ENCODE results near the gene GATA3. TPM values are rescaled to one million over a fixed set of nuclear protein-coding genes. Genes with fewer than 3 reads are reported as not detected.

Gene GATA3
- total and polyA plus RNA-seq, 9 of the 15 experiments (the other 6 are each of a cell fraction or from before 2014, with no cell fraction given): 0.01 to 0.24 (median 0.09) TPM; not detected in 6

DNA sequence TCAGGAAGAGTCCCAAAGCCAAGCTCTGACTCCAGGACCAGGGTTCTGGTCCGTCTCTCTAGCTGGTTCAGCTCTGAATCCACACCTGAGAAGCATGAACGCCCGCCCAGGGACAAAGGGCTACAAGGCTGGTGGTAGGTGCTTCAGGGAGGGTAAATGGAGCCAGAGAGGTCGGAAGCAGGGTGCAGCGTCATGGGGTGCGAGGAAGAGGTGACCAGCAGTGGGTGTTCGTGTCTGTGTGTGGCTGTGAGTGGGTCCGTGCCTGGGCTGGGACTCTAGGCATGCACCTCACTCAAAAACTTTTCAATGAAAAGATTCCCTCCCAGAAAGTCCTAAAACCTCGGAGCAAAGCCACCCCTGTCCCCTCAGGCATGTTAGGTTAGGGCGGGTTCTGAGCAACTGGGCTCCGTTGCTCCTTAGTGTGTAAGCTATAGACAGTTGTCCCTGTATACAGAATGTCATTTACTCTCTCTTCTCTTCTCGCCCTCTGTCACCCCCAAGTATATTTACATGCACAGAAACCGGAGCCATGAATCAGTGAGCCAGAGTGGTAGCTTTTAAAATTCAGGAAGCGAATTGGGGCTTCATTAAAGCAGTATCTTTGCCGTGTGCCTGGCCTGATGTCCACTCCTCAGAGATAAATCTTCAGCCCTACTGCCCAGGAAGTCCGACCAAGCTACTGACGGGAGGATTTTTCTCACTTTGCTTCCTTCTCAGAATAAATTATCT is 12.3 kb upstream of the GATA3 start:
- ChIA-PET CTCF (ENCODE audit: low intra/inter-chr PET ratio) (no interaction called here), POLR2A (interaction anchor here (0.7 to 1.0 kb wide), 2 partner anchors 19 to 37 kb away, joined by 3 read pairs; no protein-coding TSS in a partner anchor)
- Histone ChIP-seq H4K20me1 (replicated peaks; ENCODE audit: control insufficient read depth, insufficient read depth, low read length) (0 out of 2 replicates have a peak, but pooled peaks cover 5% of the 10 kb centered on the region), H3K27ac (ENCODE audit: extremely low read depth, low read depth, low read length) (no peak overlapping the region), H3K9me3 (replicated peaks; ENCODE audit: control insufficient read depth, insufficient read depth, low read depth, low read length) (no peaks in the 10 kb centered on the region), H3K4me3 (no peak overlapping the region), H3K9ac (ENCODE audit: insufficient read depth in 1 of 2, low read depth in 2 of 2, low read length in 2 of 2) (no peak overlapping the region), H3K9me1 (ENCODE audit: control insufficient read depth, insufficient read depth, low read length) (no peaks in the 10 kb centered on the region), H3K27me3 (ENCODE audit: control insufficient read depth in 2 of 2, insufficient read depth in 2 of 2, low read length in 2 of 2) (peaks cover 62 to 72% of the 10 kb centered on the region in 2 experiments), H3K36me3 (ENCODE audit: control insufficient read depth, insufficient read depth, low read length) (no peaks in the 10 kb centered on the region), H3K79me2 (ENCODE audit: control insufficient read depth, insufficient read depth, low read length) (no peaks in the 10 kb centered on the region), H3K4me2 (ENCODE audit: insufficient read depth, low read length) (no peak overlapping the region), H3K4me1 (replicated peaks in 1 of 2; ENCODE audit: control insufficient read depth in 2 of 2, insufficient read depth in 2 of 2, low read length in 2 of 2) (peaks cover 0 to 14% of the 10 kb centered on the region in 2 experiments; a peak in 2 of 5 replicates), H2AFZ (ENCODE audit: low read depth, low read length) (no peak overlapping the region)
- DNase-seq (ENCODE audit: extremely low read depth in 1 of 4, low spot score in 3 of 4) (no peak), FAIRE-seq (no peak), ATAC-seq (no peak)
- TF ChIP-seq ZNF175 (CRISPR knock-in tag; IDR thresholded peaks at IDR 0.05; ENCODE audit: low read depth) (no peak), EZH2 (IDR thresholded peaks at IDR 0.05; ENCODE audit: borderline replicate concordance, low read depth, low read length) (peak; percentile 54; the same call in 1 of the 2 replicates)
- TF ChIP-seq, protein P1, sequence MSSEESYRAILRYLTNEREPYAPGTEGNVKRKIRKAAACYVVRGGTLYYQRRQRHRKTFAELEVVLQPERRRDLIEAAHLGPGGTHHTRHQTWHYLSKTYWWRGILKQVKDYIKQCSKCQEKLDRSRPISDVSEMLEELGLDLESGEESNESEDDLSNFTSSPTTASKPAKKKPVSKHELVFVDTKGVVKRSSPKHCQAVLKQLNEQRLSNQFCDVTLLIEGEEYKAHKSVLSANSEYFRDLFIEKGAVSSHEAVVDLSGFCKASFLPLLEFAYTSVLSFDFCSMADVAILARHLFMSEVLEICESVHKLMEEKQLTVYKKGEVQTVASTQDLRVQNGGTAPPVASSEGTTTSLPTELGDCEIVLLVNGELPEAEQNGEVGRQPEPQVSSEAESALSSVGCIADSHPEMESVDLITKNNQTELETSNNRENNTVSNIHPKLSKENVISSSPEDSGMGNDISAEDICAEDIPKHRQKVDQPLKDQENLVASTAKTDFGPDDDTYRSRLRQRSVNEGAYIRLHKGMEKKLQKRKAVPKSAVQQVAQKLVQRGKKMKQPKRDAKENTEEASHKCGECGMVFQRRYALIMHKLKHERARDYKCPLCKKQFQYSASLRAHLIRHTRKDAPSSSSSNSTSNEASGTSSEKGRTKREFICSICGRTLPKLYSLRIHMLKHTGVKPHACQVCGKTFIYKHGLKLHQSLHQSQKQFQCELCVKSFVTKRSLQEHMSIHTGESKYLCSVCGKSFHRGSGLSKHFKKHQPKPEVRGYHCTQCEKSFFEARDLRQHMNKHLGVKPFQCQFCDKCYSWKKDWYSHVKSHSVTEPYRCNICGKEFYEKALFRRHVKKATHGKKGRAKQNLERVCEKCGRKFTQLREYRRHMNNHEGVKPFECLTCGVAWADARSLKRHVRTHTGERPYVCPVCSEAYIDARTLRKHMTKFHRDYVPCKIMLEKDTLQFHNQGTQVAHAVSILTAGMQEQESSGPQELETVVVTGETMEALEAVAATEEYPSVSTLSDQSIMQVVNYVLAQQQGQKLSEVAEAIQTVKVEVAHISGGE (CRISPR knock-in tag; IDR thresholded peaks at IDR 0.05): no peak
- TF ChIP-seq, protein P2, sequence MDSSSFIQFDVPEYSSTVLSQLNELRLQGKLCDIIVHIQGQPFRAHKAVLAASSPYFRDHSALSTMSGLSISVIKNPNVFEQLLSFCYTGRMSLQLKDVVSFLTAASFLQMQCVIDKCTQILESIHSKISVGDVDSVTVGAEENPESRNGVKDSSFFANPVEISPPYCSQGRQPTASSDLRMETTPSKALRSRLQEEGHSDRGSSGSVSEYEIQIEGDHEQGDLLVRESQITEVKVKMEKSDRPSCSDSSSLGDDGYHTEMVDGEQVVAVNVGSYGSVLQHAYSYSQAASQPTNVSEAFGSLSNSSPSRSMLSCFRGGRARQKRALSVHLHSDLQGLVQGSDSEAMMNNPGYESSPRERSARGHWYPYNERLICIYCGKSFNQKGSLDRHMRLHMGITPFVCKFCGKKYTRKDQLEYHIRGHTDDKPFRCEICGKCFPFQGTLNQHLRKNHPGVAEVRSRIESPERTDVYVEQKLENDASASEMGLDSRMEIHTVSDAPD (CRISPR knock-in tag; IDR thresholded peaks at IDR 0.05): no peak
- TF ChIP-seq, protein P3, sequence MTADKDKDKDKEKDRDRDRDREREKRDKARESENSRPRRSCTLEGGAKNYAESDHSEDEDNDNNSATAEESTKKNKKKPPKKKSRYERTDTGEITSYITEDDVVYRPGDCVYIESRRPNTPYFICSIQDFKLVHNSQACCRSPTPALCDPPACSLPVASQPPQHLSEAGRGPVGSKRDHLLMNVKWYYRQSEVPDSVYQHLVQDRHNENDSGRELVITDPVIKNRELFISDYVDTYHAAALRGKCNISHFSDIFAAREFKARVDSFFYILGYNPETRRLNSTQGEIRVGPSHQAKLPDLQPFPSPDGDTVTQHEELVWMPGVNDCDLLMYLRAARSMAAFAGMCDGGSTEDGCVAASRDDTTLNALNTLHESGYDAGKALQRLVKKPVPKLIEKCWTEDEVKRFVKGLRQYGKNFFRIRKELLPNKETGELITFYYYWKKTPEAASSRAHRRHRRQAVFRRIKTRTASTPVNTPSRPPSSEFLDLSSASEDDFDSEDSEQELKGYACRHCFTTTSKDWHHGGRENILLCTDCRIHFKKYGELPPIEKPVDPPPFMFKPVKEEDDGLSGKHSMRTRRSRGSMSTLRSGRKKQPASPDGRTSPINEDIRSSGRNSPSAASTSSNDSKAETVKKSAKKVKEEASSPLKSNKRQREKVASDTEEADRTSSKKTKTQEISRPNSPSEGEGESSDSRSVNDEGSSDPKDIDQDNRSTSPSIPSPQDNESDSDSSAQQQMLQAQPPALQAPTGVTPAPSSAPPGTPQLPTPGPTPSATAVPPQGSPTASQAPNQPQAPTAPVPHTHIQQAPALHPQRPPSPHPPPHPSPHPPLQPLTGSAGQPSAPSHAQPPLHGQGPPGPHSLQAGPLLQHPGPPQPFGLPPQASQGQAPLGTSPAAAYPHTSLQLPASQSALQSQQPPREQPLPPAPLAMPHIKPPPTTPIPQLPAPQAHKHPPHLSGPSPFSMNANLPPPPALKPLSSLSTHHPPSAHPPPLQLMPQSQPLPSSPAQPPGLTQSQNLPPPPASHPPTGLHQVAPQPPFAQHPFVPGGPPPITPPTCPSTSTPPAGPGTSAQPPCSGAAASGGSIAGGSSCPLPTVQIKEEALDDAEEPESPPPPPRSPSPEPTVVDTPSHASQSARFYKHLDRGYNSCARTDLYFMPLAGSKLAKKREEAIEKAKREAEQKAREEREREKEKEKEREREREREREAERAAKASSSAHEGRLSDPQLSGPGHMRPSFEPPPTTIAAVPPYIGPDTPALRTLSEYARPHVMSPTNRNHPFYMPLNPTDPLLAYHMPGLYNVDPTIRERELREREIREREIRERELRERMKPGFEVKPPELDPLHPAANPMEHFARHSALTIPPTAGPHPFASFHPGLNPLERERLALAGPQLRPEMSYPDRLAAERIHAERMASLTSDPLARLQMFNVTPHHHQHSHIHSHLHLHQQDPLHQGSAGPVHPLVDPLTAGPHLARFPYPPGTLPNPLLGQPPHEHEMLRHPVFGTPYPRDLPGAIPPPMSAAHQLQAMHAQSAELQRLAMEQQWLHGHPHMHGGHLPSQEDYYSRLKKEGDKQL (CRISPR knock-in tag; IDR thresholded peaks at IDR 0.05; ENCODE audit: borderline replicate concordance): no peak
- intact Hi-C loops (cut with micrococcal nuclease) (no loop called here), in situ Hi-C loops (cut with MboI) (no loop called here)
- BruUV-seq (replicated peaks): no TSS peak
- WGBS (ENCODE audit: insufficient coverage, low coverage, missing lambda C conversion rate): under 1% methylated on average over 17 of the region's 17 CpGs
